Fibroblast of skin of right biceps (primary cell): Measurements from ENCODE around the gene UBTD1.
A peak's percentile ranks its signal among the peaks of the same experiment; 100 is the strongest.
"Not testable (repeated sequence)": the region's sequence is repeated elsewhere in the genome, so short reads cannot be mapped to it uniquely, and the experiment has no call there.

ENCODE experiments used
- DNase-seq: peaks from one replicate; pipeline ENCODE4 v3.0.0-alpha.2; 2013

The UBTD1 gene

DNA sequence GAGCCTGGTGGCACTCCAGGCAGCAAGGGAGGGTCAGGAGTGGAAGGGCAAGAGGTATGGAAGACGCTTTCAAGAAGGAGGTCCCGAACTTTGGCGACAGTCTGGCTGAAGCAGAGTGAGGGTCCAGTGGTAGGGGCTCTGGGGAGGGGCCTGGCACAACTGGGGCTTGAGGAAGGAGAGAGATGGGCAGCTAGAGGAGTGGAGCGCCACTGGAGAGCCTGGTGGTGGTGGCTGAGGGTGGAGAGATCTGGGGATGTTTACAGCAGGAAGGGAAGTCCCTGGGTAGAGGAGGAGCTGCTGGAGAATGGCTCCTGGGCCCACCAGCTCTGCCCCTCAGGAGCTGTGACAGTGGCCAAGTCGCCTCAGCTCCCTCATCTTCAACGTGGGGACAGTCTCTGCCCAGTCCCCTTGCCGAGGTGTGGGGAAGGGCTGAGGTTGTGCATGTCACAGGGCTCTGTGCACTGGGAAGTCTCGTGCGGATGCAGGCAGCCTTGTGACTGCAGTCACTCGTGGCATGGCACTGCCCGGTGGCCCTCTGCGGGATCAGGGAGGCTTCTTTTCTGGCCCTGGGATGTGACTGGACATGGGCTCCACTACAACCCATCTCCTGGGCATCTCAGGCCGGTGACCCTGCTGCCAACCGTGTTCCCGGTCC lies 18.5 kb downstream of the UBTD1 start:
- no peak for DNase-seq

DNA sequence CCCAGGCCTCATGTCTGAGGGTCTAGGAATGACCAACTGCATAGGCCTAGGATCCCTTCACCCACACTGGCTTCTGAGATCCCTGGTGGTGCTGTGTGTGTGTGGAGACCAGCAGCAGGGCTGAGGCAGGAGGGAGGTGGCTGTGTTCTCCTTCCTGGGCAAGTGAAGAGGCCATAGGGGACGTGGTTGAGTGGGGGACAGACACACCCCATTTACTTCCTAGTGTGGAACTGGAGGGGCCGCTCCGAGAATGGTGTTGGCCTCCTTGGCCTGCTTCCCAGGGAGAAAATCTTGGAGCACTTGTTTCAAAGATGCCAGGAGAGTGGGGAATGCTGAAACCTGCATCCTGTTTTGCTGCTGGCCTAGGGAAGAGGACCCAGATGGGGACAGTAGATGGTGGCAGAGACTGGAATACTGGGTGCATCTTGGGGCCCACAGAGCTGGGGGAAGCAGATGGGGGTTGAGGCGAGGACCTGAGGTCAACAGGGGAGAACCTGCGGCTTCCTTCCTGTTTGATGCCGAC lies 19.1 kb downstream of the UBTD1 start:
- DNase-seq, result no peak

DNA sequence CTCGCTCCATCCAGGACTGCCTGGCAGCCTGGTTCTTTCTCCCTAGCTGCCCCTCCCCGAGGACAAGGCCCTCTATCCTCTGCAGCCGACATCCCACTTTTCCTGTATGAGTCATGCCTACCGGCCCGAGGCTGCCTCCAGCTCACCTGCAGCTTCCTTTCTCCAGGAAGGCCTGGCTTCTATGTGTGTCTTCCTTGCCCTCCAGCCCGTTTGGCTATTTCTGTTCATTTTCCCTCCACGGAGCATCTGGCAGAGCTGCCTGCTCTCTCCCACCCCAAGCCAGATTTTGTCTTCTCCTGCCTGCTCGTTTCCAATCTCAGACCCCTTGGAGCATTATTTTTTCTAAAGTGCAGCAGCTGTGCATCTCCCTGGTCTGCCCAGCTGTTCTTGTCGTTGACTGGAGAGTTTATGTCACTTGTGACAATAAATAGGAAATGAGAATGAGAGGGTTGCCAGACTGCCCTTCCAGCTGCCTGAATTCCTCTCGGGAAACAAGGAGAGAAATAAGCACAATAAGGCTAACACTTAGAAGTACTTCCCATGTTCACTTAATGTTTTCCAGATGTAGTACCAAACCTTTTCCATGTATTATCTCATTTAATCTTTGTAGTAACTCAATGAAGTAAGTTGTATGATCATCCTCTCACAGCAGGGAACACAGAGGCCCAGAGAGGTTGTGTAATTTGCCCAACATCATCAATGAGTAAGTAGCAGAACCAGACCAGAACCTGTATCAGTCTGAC lies 19.7 kb downstream of the UBTD1 start:
- DNase-seq, result peak; percentile 24

DNA sequence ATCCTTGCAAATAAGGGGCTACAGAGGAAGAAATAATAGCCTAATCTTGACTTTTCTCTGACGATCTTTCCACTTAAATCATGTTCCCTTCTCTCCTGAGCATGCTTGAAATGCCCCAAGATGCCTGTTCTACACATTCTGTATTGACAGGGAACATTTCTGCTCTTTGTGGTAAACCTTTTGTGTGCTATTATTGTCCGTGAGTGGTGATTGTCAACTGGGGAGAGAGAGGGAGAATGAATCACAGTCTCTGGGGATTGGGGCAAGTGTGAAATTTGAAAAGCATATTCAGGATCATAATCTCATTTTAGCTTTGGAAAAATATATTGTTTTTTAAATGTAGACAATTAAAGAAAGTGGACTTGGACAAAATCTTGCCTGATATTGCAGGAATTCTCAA lies 20.6 kb downstream of the UBTD1 start:
- peak; percentile 28 for DNase-seq

DNA sequence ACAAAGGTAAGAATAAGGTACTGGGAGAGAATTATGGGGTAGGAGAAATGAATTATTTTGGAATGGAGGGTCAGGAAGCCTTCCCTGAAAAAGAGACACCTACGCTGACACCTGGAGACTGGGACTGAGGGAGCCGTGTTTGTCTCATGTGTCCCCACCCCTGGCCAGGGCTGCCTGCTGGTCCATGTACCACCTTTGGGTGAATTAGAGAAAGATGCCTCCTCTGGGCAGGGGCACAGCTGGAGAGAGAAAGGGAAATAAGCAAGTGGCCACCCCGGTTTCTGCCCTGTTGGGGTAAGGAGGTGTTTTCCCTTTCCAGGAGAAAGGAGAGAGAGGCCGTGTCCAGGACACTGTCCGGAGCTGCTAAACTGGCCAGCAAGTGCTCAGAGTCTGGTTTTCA lies 21.8 kb downstream of the UBTD1 start:
- no peak for DNase-seq

DNA sequence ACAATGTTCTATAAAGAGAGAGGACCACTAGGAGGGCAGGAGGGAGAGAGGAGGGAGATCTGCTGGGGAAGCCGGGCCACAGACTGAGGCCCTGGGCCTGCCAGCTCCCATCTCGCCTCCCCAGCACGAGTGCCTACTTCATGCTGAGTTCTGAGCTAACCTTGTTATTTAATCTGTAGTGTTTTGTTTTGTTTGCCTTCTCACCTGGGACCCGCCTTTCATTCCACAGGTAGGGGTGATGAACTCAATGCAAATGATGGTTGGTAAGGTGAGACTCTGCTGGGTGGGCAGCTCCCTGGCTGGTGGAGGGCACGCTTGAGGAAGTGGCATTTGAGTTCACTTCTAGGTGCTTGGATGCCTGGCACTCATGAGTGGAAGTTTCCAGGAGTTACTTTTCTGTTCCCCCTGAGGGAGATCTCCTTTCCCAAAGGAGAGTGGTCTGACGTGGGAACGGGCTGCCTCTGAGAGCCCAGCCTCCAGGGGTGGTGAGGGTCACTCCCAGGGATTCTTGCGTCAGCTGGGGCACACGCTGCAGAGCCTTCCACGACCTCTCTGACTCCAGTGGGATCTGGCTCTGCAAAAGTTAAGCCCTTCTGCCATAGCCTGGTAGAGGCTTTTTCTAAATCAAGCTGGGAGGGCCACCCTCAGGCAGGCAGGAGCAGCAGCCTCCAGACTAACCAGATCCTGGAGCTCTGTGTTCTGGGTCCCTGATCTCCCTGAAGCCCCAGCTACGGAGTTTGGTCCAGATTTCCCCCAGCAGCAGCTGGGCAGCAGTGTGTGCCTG lies 22.4 kb downstream of the UBTD1 start:
- DNase-seq, result no peak

DNA sequence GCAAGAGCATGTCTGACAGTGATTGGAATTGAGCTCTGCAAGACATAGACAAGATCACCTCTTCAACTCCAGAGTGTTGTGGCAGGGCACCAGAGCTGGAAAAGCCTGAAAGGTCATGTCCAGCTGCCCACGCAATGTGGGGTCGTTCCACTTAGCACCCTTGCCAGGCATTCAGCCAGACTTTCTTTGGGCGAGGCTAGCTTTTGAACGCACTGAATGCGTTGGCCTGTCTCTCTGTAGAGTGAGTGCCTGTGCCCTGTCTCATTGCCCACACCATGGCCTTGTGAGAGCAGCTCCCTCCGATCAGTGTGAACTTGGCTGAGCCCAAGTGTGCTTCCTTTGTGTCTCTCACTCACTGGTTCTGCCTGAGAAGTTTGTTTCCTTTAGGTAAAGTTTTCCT lies 23.3 kb downstream of the UBTD1 start:
- no peak for DNase-seq

DNA sequence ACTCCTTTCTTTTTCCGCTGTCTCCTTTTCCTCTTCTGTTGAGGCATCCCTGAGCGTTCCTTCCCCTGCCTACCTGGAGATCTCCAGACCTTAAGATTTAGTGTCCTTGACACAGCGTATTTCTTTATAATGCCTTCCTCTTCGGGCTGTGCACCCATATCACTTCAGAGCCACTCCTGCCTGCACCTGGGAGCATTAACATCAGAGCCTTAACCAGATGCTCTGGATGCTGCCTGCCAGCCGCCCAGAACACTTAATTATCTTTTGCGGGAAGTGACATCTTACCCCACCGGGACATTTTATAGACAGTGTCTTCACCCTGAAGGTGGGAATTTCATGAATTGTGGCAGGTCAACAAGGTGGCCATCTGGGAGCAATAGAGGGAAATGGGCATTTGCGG lies 24.2 kb downstream of the UBTD1 start:
- no peak for DNase-seq

DNA sequence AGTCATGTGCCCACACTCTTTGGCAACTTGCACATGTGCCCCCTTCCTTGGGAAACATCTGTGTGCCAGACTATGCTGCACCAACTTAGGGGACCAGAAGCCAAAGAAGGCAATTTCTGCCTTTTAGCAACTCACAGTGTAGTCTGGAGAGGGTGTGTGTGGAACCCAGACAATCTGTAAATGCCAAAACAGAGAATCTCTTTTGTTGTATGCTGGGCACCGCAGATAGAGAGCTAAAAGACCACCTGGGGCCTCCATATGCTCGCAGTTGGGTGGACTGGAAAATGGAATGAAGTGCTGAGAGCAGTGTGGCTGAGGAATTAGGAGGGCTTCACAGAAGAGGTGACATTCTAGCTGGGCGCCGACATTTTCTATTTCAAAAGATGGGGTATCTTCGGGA lies 26.4 kb downstream of the UBTD1 start:
- no peak for DNase-seq

DNA sequence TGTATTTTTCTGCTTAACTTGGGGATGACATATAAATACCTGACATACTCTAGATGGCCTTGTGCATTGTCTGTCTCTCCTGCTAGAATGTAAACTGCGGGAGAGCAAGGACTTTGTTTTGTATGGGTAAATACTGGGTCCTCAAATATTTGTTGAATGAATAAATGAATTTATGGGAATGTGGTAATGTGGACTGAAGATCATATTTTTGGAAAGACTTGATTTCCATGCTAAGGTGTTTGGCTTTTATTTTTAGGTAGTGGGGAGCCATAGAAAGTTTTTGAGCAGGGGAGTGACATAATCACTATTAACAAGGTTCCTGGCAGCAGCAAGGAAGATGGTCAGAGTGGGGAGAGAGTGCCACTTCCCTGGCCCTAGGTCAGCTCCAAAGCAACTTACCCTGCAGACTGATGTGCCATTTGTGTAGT lies 27.0 kb downstream of the UBTD1 start:
- DNase-seq, result no peak

DNA sequence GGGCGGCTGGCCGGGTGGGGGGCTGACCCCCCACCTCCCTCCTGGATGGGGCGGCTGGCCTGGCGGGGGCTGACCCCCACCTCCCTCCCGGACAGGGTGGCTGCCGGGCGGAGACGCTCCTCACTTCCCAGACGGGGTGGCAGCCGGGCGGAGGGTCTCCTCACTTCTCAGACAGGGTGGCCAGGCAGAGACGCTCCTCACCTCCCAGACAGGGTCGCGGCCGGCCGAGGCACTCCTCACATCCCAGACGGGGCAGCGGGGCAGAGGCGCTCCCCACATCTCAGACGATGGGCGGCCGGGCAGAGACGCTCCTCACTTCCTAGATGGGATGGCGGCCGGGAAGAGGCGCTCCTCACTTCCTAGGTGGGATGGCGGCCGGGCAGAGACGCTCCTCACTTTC lies 30.2 kb downstream of the UBTD1 start:
- DNase-seq, result not testable (repeated sequence)

DNA sequence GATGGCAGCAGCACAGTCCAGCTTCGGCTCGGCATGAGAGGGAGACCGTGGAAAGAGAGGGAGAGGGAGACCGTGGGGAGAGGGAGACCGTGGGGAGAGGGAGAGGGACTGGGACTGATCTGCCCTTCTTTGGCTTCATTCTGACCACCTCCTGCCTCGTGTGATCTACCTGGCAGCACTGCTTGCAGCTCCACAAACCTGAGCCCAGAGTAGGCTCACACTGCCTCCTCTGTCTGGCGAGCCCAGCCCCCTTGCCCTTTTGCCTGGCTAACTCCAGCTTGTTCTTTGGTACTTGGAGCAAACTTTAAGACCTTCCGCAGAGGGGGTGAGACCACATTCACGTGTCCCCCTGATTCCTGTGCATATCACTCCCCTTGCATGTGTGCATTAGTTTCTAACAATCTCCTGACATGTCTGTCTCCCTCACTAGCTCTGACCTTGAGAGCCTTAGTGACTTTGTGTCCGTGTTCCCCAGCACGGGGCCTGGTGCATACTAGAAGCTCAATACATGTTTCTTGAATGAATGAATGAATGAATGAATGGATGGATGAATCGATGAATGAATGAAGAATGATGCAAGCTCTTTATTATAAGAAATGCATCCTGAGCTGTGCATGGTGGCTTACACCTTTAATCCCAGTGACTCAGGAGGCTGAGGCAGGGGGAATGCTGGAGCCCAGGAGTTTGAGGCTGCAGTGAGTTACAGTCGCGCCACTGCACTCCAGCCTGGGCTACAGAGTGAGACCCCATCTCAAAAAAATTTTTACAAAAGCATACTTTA lies 31.2 kb downstream of the UBTD1 start:
- DNase-seq, result no peak

DNA sequence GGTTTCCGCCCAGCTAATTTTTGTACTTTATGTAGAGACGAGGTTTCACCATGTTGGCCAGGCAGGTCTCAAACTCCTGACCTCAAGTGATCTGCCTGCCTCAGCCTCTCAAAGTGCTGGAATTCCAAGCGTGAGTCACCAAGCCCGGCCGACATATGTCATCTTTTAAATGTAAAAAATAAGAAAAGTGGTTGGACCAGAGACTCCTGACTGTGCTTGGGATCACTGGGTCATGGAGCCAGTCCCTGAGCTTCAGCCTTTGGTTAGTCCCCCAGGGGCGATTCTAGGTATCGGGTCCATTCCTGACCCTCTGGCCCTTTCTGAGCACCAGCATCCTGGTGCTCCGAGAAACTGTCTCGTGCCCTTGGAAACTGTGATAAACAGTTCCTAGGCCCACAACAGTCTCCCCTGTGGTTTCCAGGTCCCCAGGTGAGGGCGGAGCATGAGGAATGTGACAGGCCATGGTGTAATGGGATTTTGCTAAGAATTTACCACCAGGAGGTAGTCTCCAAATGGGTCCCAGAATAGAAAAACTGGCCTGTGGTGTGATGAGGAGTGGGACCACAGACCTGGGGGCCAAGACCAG lies 32.8 kb downstream of the UBTD1 start:
- DNase-seq, result peak; percentile 50

DNA sequence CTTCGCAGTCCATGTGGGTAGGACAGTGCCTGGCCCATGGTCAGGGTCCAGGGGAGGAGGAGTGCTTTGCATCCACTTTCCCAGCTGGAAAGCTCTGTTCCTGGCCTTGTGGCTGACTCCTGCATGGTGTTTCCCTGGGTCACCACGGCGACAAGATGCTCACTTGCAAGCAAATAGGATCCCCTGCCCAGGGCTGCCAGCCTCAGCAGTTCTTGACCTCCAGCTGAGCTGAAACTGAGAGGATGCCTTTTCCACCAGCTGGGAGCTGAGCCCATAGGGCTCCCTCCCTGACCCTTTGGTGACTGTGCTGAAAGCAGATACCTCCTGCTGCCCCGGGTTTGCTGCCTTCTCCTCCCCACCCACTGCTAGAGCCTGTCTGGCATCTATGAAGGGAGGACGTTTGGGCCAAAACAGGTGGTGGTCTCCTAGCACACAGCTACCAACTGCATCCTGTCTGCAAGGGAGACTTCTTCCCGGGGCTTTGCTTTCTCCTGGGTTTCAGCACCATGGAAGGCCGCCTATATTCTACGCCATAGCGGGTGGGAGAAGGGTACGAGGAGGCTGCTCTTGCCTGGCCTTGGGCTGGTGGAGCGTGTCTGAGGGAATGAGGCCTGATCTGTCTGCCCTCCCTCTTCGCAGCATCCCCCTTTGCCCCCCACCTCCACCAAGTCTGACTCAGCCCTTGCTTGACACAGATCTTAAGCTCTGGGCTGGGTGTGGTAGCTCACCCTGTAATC lies 34.4 kb downstream of the UBTD1 start:
- DNase-seq, result peak; percentile 37

DNA sequence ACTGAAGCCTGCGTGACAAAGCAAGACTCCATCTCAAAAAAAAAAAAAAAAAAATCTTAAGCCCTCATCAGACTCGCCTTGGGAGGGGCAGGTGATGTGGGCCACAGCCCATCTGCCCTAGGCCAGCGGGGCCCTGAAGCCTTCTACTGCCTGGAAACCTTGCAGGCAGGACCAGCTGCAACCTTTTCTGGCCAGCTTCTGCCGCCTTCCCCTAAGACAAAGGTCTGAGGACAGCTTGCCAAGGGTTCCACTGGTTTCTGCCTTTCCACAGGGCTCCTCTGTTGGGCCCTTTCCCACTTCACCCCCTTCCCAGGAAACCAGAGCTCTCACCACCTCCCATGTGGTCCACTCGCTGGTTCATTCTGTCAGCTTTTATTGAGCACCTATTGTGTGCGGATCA lies 35.2 kb downstream of the UBTD1 start:
- DNase-seq, result no peak

DNA sequence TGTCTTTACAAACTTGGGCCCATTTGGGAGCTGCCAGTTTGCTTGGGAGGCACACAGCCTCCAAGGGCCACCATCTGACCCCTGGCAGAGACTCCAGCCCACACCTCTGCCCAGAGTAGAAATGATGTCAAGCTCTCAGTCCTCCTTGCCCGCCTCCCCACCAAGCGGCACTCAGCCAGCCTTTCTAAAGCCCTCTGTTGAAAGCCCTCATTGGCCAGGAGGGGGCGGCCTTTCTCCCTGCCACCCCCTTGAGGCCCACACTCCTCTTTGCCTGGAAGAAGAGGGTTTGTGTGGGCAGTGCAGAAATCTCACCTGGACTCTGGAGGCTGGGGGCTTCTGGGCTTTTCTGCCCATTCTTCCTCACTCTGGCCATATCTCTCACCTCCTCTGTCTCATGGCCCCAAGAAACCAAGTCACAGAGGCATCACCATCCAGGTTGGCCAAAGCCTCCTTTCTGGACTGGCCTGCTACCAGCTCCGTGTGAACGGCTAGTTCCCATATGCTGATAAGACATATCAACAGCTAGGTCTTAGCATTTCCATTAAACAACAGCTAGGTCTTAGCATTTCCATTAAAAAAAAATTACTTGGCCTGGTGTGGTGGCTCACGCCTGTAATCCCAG lies 36.1 kb downstream of the UBTD1 start:
- peak; percentile 34 for DNase-seq

DNA sequence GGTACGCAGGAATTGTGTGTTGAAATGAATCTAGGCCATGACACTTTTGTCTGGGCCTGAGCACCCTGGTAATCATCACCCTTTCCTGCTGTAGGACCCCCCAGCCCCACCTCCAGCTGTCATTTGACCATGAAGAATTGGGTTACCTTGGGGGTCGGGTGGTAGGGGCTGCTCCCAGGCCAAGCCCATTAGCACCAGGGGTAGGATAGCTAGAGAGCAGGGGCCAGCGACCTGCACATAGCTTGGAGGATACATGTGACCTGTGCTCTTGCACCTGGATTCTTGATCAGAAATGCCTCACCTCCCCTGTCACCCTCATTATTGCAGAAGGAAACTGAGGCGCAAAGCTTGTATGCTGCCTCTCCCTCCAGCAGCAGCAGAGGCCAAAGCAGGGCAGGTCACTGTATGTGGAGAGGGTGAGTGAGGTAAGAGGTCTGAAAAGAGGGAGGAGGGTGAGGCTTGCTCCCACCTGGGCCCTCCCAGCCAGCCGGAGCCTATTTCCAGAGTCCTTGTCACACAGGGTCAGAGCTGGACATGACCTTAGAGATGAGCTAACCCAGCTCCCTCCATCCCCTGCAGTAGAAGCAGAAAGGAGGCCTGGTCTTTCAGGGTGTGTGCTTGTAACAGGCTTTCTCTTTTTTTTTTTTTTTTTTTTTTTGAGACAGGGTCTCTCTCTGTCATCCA lies 38.6 kb downstream of the UBTD1 start:
- no peak for DNase-seq

DNA sequence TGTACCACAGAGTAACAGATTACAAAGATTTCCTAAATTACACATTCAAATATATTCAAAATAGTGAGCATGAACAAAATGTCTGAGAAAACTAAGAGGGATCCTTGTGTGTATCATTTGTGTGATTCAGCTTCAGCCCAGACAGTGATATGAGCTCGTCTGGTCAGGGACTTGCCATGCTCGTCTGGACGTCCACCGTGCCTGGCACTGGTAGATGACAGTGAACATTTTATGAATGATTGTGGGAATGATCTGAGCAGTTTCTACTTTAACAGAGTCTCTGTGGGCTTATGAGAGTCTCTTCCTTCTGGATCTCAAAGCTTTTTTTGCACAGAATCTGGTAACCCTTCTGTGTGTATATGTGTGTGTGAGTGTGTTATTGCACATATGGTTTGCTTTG lies 39.7 kb downstream of the UBTD1 start:
- peak; percentile 47 for DNase-seq

DNA sequence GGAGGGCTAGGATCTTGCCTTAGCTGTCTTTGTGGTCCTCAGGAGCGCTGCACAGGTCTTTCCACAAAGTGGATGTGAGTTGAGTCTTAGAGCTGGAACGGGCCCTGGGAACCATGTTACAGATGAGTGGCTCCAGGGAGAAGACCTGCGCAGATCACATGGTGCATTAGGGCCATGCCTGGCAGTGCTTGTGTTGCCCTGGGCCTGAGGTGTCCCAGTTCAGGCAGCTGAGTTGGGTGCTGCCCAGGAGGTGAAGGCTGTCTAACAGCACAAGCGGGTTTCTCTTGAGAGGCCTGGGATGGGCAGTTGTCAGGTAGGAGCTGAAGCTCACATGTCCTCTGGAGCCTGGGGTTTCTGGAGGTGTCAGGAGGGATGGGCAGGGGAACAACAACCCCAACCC lies 40.1 kb downstream of the UBTD1 start:
- DNase-seq, result no peak

DNA sequence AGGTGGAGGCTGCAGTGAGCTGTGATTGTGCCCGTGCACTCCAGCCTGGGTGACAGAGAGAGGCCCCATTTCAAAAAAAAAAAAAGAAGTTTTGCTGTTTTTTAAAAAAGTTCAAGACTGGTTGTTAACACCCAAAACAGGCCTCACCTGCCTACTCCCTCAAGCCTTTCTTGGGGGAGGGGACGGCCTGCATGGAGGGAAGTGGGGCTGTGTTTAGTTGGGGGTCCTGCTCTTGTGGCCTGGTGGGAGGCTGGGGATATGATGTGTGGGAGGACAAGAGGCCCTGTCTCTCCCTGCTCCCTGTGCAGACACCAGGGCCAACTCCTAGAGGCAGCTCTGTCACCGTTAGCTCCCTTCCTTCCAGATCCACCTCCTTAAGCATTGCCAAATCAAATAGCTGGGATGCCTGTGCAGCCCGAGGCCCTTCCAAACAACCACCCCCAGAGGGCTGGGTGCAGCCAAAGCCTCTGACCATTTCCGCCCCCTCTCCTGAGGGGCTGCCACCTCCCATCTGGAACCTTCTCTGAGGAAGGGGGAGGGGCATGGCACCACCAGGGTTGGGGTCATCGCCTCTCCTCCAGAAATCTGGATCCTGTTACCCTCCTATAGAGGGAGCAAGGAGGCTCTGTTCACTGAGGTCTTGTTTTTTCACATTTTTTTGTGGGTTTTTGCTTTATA lies 40.9 kb downstream of the UBTD1 start:
- DNase-seq, result peak; percentile 78
